PFSK-1 (cell line): ENCODE results near the gene ARMC3.

Experiments used
- POLR2AphosphoS5 ChIP-seq: IDR thresholded peaks from 2 replicates; pipeline ENCODE4 v1.6.1; 2012; ENCODE audit warnings: low read depth, mild to moderate bottlenecking, control low read depth, low read length, moderate library complexity
- SIN3A ChIP-seq: IDR thresholded peaks from 2 replicates; pipeline ENCODE4 v1.6.1; 2012; ENCODE audit warnings: mild to moderate bottlenecking, low read length, moderate library complexity, borderline replicate concordance; ENCODE audit not compliant: insufficient read depth
- TAF1 ChIP-seq: IDR thresholded peaks from 2 replicates; pipeline ENCODE4 v1.6.1; 2012; ENCODE audit warnings: low read length, control low read depth, borderline replicate concordance; ENCODE audit not compliant: insufficient read depth
- TF ChIP-seq, protein P1 (sequence below), 2 experiments: IDR thresholded peaks; 2 replicates each; pipeline versions ENCODE4 v1.6.1 to v1.8.0; 2011 to 2012; ENCODE audit warnings: low read depth in 2 of 2, low read length in 2 of 2, control low read depth in 1 of 2, inconsistent platforms in 1 of 2, mild to moderate bottlenecking in 1 of 2, moderate library complexity in 1 of 2; ENCODE audit not compliant: insufficient read depth in 1 of 2

DNA sequence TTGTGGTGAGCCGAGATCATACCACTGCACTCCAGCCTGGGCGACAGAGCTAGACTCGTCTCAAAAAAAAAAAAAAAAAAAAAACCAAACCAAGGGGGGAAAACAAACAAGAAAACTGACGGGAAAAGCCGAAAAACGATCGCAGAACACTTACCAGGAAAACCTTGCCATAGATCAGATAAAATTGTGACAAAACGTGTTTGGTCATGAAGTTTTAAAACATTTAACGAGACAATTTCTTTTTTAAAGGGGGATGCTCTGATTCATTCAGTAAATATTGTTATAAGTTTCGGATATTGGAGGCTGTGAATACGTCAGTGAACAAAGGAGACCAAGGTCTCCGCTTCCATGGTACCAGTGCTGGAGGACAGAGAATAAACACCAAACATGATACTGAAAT lies 77.3 kb downstream of the ARMC3 start:
- TF ChIP-seq, protein P1, sequence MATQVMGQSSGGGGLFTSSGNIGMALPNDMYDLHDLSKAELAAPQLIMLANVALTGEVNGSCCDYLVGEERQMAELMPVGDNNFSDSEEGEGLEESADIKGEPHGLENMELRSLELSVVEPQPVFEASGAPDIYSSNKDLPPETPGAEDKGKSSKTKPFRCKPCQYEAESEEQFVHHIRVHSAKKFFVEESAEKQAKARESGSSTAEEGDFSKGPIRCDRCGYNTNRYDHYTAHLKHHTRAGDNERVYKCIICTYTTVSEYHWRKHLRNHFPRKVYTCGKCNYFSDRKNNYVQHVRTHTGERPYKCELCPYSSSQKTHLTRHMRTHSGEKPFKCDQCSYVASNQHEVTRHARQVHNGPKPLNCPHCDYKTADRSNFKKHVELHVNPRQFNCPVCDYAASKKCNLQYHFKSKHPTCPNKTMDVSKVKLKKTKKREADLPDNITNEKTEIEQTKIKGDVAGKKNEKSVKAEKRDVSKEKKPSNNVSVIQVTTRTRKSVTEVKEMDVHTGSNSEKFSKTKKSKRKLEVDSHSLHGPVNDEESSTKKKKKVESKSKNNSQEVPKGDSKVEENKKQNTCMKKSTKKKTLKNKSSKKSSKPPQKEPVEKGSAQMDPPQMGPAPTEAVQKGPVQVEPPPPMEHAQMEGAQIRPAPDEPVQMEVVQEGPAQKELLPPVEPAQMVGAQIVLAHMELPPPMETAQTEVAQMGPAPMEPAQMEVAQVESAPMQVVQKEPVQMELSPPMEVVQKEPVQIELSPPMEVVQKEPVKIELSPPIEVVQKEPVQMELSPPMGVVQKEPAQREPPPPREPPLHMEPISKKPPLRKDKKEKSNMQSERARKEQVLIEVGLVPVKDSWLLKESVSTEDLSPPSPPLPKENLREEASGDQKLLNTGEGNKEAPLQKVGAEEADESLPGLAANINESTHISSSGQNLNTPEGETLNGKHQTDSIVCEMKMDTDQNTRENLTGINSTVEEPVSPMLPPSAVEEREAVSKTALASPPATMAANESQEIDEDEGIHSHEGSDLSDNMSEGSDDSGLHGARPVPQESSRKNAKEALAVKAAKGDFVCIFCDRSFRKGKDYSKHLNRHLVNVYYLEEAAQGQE (IDR thresholded peaks at IDR 0.05; ENCODE audit: insufficient read depth in 1 of 2, low read depth in 2 of 2, low read length in 2 of 2) = no peak
- TF ChIP-seq POLR2AphosphoS5 (no peak), SIN3A (no peak), TAF1 (no peak)
